SIG-M5 treated with dmso at 0.1 percent for 504 hours (cell line): Measurements from ENCODE around the gene TAGLN2.
A peak's percentile ranks its signal among the peaks of the same experiment; 100 is the strongest.
"Not testable (repeated sequence)": the region's sequence is repeated elsewhere in the genome, so short reads cannot be mapped to it uniquely, and the experiment has no call there.

Experiments used
- DNase-seq: peaks from one replicate; lab custom pipeline; 2025; ENCODE audit not compliant: unreplicated experiment; lab: John Stamatoyannopoulos, UW

The TAGLN2 gene

GRCh38 chr1:159902541-159902940 is 22.8 kb downstream of the TAGLN2 start:
- peak; percentile 68 for DNase-seq

GRCh38 chr1:159900755-159901360 is 24.4 kb downstream of the TAGLN2 start:
- no peak for DNase-seq

GRCh38 chr1:159900086-159900680 is 25.1 kb downstream of the TAGLN2 start, which contains the start of gene CFAP45:
CFAP45 (minus strand) TSS chr1:159900165; CDS start chr1:159900098, 67 bp downstream.
- peak; percentile 32 for DNase-seq

- not testable (repeated sequence) for DNase-seq
These were observed 25.7 kb downstream of the TAGLN2 start for GRCh38 chr1:159899634-159900033.

- DNase-seq: no peak
These were observed 26.8 kb downstream of the TAGLN2 start for GRCh38 chr1:159898527-159898926.

GRCh38 chr1:159897962-159898361 is 27.3 kb downstream of the TAGLN2 start:
- DNase-seq: peak; percentile 19

GRCh38 chr1:159896546-159896930 is 28.8 kb downstream of the TAGLN2 start:
- DNase-seq: no peak

GRCh38 chr1:159895836-159896545 is 29.3 kb downstream of the TAGLN2 start:
- no peak for DNase-seq

GRCh38 chr1:159895286-159895685 is 30.0 kb downstream of the TAGLN2 start:
- DNase-seq: no peak

- no peak for DNase-seq
These were observed 32.4 kb downstream of the TAGLN2 start for GRCh38 chr1:159892944-159893343.

- peak; percentile 76 for DNase-seq
These were observed 33.8 kb downstream of the TAGLN2 start for GRCh38 chr1:159891275-159892157.

GRCh38 chr1:159890390-159890789 is 34.9 kb downstream of the TAGLN2 start:
- no peak for DNase-seq

GRCh38 chr1:159889821-159890252 is 35.5 kb downstream of the TAGLN2 start:
- DNase-seq: peak; percentile 95

GRCh38 chr1:159889202-159889601 is 36.1 kb downstream of the TAGLN2 start:
- DNase-seq: no peak

GRCh38 chr1:159884296-159884695 is 41.0 kb downstream of the TAGLN2 start:
- no peak for DNase-seq

GRCh38 chr1:159883134-159883533 is 42.2 kb downstream of the TAGLN2 start:
- DNase-seq: no peak

GRCh38 chr1:159882527-159882862 is 42.8 kb downstream of the TAGLN2 start:
- DNase-seq: no peak

- DNase-seq: peak; percentile 60
These were observed 43.4 kb downstream of the TAGLN2 start for GRCh38 chr1:159881622-159882526.

- peak; percentile 52 for DNase-seq
These were observed 44.9 kb downstream of the TAGLN2 start for GRCh38 chr1:159880430-159880829.

- DNase-seq: peak; percentile 95
These were observed 45.3 kb downstream of the TAGLN2 start for GRCh38 chr1:159879977-159880376.
